Medulla oblongata (tissue), 1 donor: Measurements from ENCODE around the gene COL23A1.

Experiments used
- DNase-seq: peaks from one replicate; pipeline ENCODE4 v3.0.0-alpha.2; 2015; ENCODE audit errors: extremely low spot score

COL23A1 gene

GRCh38 chr5:178423431-178423830 is 166.8 kb downstream of the COL23A1 start:
- no peak for DNase-seq

GRCh38 chr5:178422400-178422775 is 167.8 kb downstream of the COL23A1 start:
- no peak for DNase-seq

- DNase-seq, result no peak
Observed at GRCh38 chr5:178421699-178422399, 168.3 kb downstream of the COL23A1 start.

GRCh38 chr5:178421128-178421527 is 169.1 kb downstream of the COL23A1 start:
- no peak for DNase-seq

- no peak for DNase-seq
Observed at GRCh38 chr5:178420354-178420781, 169.8 kb downstream of the COL23A1 start.

- DNase-seq, result no peak
Observed at GRCh38 chr5:178419651-178420050, 170.5 kb downstream of the COL23A1 start.

GRCh38 chr5:178419196-178419595 is 171.0 kb downstream of the COL23A1 start:
- no peak for DNase-seq

GRCh38 chr5:178418471-178419010 is 171.7 kb downstream of the COL23A1 start:
- DNase-seq, result no peak

GRCh38 chr5:178418031-178418430 is 172.2 kb downstream of the COL23A1 start:
- no peak for DNase-seq

- no peak for DNase-seq
Observed at GRCh38 chr5:178417391-178417811, 172.8 kb downstream of the COL23A1 start.

GRCh38 chr5:178416919-178417318 is 173.3 kb downstream of the COL23A1 start:
- peak; percentile 13 for DNase-seq

- DNase-seq, result no peak
Observed at GRCh38 chr5:178416206-178416882, 173.8 kb downstream of the COL23A1 start.

GRCh38 chr5:178415353-178415752 is 174.8 kb downstream of the COL23A1 start:
- DNase-seq, result no peak

- DNase-seq, result no peak
Observed at GRCh38 chr5:178413988-178414387, 176.2 kb downstream of the COL23A1 start.

- no peak for DNase-seq
Observed at GRCh38 chr5:178411083-178411482, 179.1 kb downstream of the COL23A1 start.

GRCh38 chr5:178407646-178408045 is 182.5 kb downstream of the COL23A1 start:
- DNase-seq, result no peak

GRCh38 chr5:178404987-178405386 is 185.2 kb downstream of the COL23A1 start:
- DNase-seq, result no peak

- no peak for DNase-seq
Observed at GRCh38 chr5:178403956-178404600, 186.1 kb downstream of the COL23A1 start.

- no peak for DNase-seq
Observed at GRCh38 chr5:178403351-178403750, 186.8 kb downstream of the COL23A1 start.

- no peak for DNase-seq
Observed at GRCh38 chr5:178399701-178400095, 190.5 kb downstream of the COL23A1 start.

- no peak for DNase-seq
Observed at GRCh38 chr5:178398901-178399700, 191.1 kb downstream of the COL23A1 start.
